ENCODE measurements around the gene MTARC2.

DNA sequence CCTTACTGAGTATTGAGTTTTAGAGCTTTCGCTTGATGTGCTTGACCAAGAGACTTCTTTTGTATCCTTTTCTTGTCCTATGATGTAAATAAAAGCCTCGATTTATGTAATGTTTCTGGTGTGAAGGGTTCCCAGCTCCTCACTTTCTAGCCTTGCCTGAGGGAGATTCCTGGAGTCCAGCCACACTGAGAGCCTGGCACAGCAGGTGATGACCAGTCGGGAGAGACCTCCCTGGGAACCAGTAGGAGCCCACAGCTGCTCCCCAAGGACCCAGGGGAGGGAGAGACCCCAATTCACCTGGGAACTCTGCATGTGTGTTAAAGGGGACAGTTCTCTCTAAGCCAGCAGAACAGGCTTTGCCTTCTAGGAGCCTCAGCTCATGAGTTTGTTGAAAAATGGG lies 49.1 kb upstream of the MTARC2 start:
- TF ChIP-seq EZH2 (IDR thresholded peaks at IDR 0.05; ENCODE audit: insufficient read depth, poor library complexity, severe bottlenecking) = no peak
- no peak for TF ChIP-seq EZH2phosphoT487 (IDR thresholded peaks at IDR 0.05; ENCODE audit: insufficient read depth, low read depth)

Data from GM23248 (cell line).